H9 (cell line): ENCODE measurements around the gene RBM38. TPM values are rescaled to one million over a fixed set of nuclear protein-coding genes. Genes with fewer than 3 reads are reported as not detected.

Experiments used
- DNase-seq: peaks from one replicate; pipeline ENCODE4 v3.0.0-alpha.2; 2017
- H2AFZ ChIP-seq: one replicate; pipeline ENCODE4 v1.6.1; 2013; ENCODE audit warnings: mild to moderate bottlenecking, low read length, control low read depth, moderate library complexity
- H2AK5ac ChIP-seq: 2 replicates; pipeline ENCODE4 v1.6.1; 2013; ENCODE audit warnings: low read length, control low read depth, mixed read lengths; ENCODE audit not compliant: insufficient read length
- H2BK120ac ChIP-seq: one replicate; pipeline ENCODE4 v1.6.1; 2013; ENCODE audit warnings: low read depth, mild to moderate bottlenecking, low read length, control low read depth, inconsistent platforms; ENCODE audit not compliant: poor library complexity, severe bottlenecking
- H2BK12ac ChIP-seq: 2 replicates; pipeline ENCODE4 v1.6.1; 2013; ENCODE audit warnings: low read length, control low read depth, mixed read lengths, low read depth; ENCODE audit not compliant: insufficient read length
- H2BK15ac ChIP-seq: 2 replicates; pipeline ENCODE4 v1.6.1; 2013; ENCODE audit warnings: low read depth, low read length, control low read depth
- H2BK20ac ChIP-seq: one replicate; pipeline ENCODE4 v1.6.1; 2013; ENCODE audit warnings: low read depth, mild to moderate bottlenecking, low read length, control low read depth, inconsistent platforms; ENCODE audit not compliant: poor library complexity, severe bottlenecking
- H2BK5ac ChIP-seq: 2 replicates; pipeline ENCODE4 v1.6.1; 2013; ENCODE audit warnings: low read length, control low read depth, mixed read lengths; ENCODE audit not compliant: insufficient read length
- H3K14ac ChIP-seq: 2 replicates; pipeline ENCODE4 v1.6.1; 2013; ENCODE audit warnings: low read length, control low read depth; ENCODE audit not compliant: insufficient read depth
- H3K18ac ChIP-seq: 2 replicates; pipeline ENCODE4 v1.6.1; 2013; ENCODE audit warnings: low read depth, mild to moderate bottlenecking, mixed read lengths, low read length, control low read depth; ENCODE audit not compliant: insufficient read length
- H3K23ac ChIP-seq: 2 replicates; pipeline ENCODE4 v1.6.1; 2013; ENCODE audit warnings: low read length, control low read depth, mixed read lengths, low read depth; ENCODE audit not compliant: insufficient read length
- H3K23me2 ChIP-seq: 2 replicates; pipeline ENCODE4 v1.6.1; 2013; ENCODE audit warnings: low read depth, mild to moderate bottlenecking, mixed read lengths, low read length, control low read depth; ENCODE audit not compliant: insufficient read length, poor library complexity, severe bottlenecking
- H3K27ac ChIP-seq: 2 replicates; pipeline ENCODE4 v1.5.1; 2013; ENCODE audit warnings: low read length, control low read depth, mixed read lengths, low read depth; ENCODE audit not compliant: insufficient read length
- H3K27me3 ChIP-seq: 2 replicates; pipeline ENCODE4 v1.6.1; 2013; ENCODE audit warnings: low read length, control low read depth, inconsistent platforms; ENCODE audit not compliant: insufficient read depth
- H3K4ac ChIP-seq: 2 replicates; pipeline ENCODE4 v1.6.1; 2013; ENCODE audit warnings: low read depth, mild to moderate bottlenecking, control low read depth, inconsistent platforms, low read length, moderate library complexity
- H3K4me1 ChIP-seq: 2 replicates; pipeline ENCODE4 v1.6.1; 2013; ENCODE audit warnings: low read length, control low read depth, inconsistent platforms; ENCODE audit not compliant: insufficient read depth
- H3K4me2 ChIP-seq: 2 replicates; pipeline ENCODE4 v1.6.1; 2013; ENCODE audit warnings: low read length, control low read depth, mixed read lengths; ENCODE audit not compliant: insufficient read length, insufficient read depth
- H3K56ac ChIP-seq: 2 replicates; pipeline ENCODE4 v1.6.1; 2013; ENCODE audit warnings: low read depth, mild to moderate bottlenecking, mixed read lengths, low read length, control low read depth; ENCODE audit not compliant: insufficient read length
- H3K79me1 ChIP-seq: 2 replicates; pipeline ENCODE4 v1.6.1; 2013; ENCODE audit warnings: low read depth, mild to moderate bottlenecking, moderate library complexity, low read length, control low read depth, inconsistent platforms; ENCODE audit not compliant: insufficient read depth, poor library complexity, severe bottlenecking
- H3K79me2 ChIP-seq: 2 replicates; pipeline ENCODE4 v1.6.1; 2013; ENCODE audit warnings: low read length, control low read depth, inconsistent platforms; ENCODE audit not compliant: insufficient read depth
- H3K9ac ChIP-seq: 2 replicates; pipeline ENCODE4 v1.6.1; 2013; ENCODE audit warnings: low read length, control low read depth, mixed read lengths; ENCODE audit not compliant: insufficient read length; ENCODE audit errors: extremely low read depth
- H3K9me3 ChIP-seq: one replicate; pipeline ENCODE4 v1.6.1; 2013; ENCODE audit warnings: low read depth, low read length, inconsistent platforms; ENCODE audit not compliant: control insufficient read depth
- H3T11ph ChIP-seq: one replicate; pipeline ENCODE4 v1.6.1; 2013; ENCODE audit warnings: mild to moderate bottlenecking, low read length, control low read depth, inconsistent platforms
- H4K20me1 ChIP-seq: one replicate; pipeline ENCODE4 v1.6.1; 2013; ENCODE audit not compliant: control insufficient read depth, insufficient read length, insufficient read depth
- H4K5ac ChIP-seq: 2 replicates; pipeline ENCODE4 v1.6.1; 2013; ENCODE audit warnings: low read depth, mild to moderate bottlenecking, mixed read lengths, low read length, control low read depth; ENCODE audit not compliant: insufficient read length
- H4K8ac ChIP-seq: replicated peaks from 2 replicates; pipeline ENCODE4 v1.6.1; 2013; ENCODE audit warnings: low read length, control low read depth, mixed read lengths, low read depth; ENCODE audit not compliant: insufficient read length
- H4K91ac ChIP-seq: 2 replicates; pipeline ENCODE4 v1.6.1; 2013; ENCODE audit warnings: low read depth, mild to moderate bottlenecking, moderate library complexity, mixed read lengths, low read length, control low read depth; ENCODE audit not compliant: insufficient read length
- H3K27ac Mint-ChIP-seq, 3 experiments: 2 replicates in 2 of 3; 3 replicates in 1 of 3; pipeline ENCODE4 v1.8.0; 2020 to 2021; ENCODE audit warnings: mixed read lengths in 3 of 3, mild to moderate bottlenecking in 1 of 3, moderate library complexity in 1 of 3
- H3K27me3 Mint-ChIP-seq: 2 replicates; pipeline ENCODE4 v1.8.0; 2021; ENCODE audit warnings: low read depth, mild to moderate bottlenecking, moderate library complexity, mixed read lengths
- H3K36me3 Mint-ChIP-seq, 3 experiments: 2 replicates in 2 of 3; 3 replicates in 1 of 3; pipeline ENCODE4 v1.8.0; 2020 to 2021; ENCODE audit warnings: low read depth in 3 of 3, mixed read lengths in 3 of 3; ENCODE audit not compliant: insufficient read depth in 1 of 3
- H3K4me1 Mint-ChIP-seq, 2 experiments: 2 replicates each; pipeline ENCODE4 v1.8.0; 2020; ENCODE audit warnings: mixed read lengths in 2 of 2
- H3K4me3 Mint-ChIP-seq, 2 experiments: 2 replicates in 1 of 2; 3 replicates in 1 of 2; pipeline ENCODE4 v1.8.0; 2020 to 2021; ENCODE audit warnings: mild to moderate bottlenecking in 2 of 2, mixed read lengths in 2 of 2, moderate library complexity in 1 of 2
- H3K9me3 Mint-ChIP-seq, 2 experiments: 2 replicates in 1 of 2; 3 replicates in 1 of 2; pipeline ENCODE4 v1.8.0; 2020; ENCODE audit warnings: mild to moderate bottlenecking in 2 of 2, mixed read lengths in 2 of 2, moderate library complexity in 1 of 2
- WGBS: extraction: QIAGEN DNeasy Blood & Tissue Kit; methylation state at CpG from one replicate; pipeline ENCODE4 v1.1.7; 2013; ENCODE audit warnings: missing lambda C conversion rate, low lambda C conversion rate, mixed read lengths; ENCODE audit not compliant: insufficient read length; ENCODE audit errors: extremely low coverage; 5-methylcytosine and 5-hydroxymethylcytosine counted together
- total RNA-seq: library from RNA; stranded (reverse); gene quantifications from 2 replicates; pipeline ENCODE4 v1.2.1, GENCODE V29; 2021
- TF ChIP-seq, protein P1 (sequence below): fragments of 200-600 bp; sonication (generic); conservative IDR thresholded peaks from 3 replicates; pipeline ENCODE4 v1.8.0; 2021; ENCODE audit warnings: antibody characterized with exemption, mild to moderate bottlenecking

Gene RBM38
- total RNA-seq, 1 experiment from 2014 or later = 66.8 TPM

DNA sequence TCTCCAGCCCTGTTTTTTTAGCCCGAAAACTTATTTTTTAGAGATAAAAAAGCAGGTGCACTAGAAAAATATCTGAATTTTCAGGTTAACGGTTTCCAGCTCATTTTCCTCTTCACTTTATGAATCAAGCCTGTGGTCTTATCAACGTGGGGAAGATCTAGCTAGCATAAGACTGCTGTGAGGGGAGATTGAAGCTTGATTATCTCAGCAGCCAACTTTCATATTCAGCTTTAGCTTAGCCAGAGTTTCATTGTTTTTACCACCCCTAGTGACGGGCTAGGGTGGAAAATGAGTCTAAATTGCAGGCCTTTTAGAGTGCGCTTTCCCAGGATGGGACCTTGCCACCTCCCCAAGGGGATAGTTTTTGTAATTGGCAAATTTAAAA, 11.9 kb upstream of the RBM38 start:
- no peak overlapping the region for H3K27ac ChIP-seq
- Mint-ChIP-seq H3K27ac (no peak overlapping the region), H3K4me3 (no peak overlapping the region), H3K9me3 (no peaks in the 10 kb centered on the region), H3K36me3 (peaks cover 29 to 57% (median 48%) of the 10 kb centered on the region in 3 experiments), H3K27me3 (no peaks in the 10 kb centered on the region), H3K4me1 (peaks cover 7 to 17% of the 10 kb centered on the region in 2 experiments)
- WGBS = no CpG with 5 or more reads among the region's 5 CpGs
- H3K23me2 ChIP-seq = no peaks in the 10 kb centered on the region
- no peaks in the 10 kb centered on the region for H3K4me1 ChIP-seq
- TF ChIP-seq, protein P1, sequence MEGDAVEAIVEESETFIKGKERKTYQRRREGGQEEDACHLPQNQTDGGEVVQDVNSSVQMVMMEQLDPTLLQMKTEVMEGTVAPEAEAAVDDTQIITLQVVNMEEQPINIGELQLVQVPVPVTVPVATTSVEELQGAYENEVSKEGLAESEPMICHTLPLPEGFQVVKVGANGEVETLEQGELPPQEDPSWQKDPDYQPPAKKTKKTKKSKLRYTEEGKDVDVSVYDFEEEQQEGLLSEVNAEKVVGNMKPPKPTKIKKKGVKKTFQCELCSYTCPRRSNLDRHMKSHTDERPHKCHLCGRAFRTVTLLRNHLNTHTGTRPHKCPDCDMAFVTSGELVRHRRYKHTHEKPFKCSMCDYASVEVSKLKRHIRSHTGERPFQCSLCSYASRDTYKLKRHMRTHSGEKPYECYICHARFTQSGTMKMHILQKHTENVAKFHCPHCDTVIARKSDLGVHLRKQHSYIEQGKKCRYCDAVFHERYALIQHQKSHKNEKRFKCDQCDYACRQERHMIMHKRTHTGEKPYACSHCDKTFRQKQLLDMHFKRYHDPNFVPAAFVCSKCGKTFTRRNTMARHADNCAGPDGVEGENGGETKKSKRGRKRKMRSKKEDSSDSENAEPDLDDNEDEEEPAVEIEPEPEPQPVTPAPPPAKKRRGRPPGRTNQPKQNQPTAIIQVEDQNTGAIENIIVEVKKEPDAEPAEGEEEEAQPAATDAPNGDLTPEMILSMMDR = no peak
- no peaks in the 10 kb centered on the region for H3K79me1 ChIP-seq
- no peaks in the 10 kb centered on the region for H3K9me3 ChIP-seq
- no peak overlapping the region for H4K91ac ChIP-seq
- no peak for DNase-seq
- no peak overlapping the region for H2AFZ ChIP-seq
- H3K23ac ChIP-seq = no peak overlapping the region
- H3K4me2 ChIP-seq = no peak overlapping the region
- H3T11ph ChIP-seq = no peak overlapping the region
- H3K18ac ChIP-seq = no peak overlapping the region
- no peak overlapping the region for H3K56ac ChIP-seq
- no peaks in the 10 kb centered on the region for H3K79me2 ChIP-seq
- H4K8ac ChIP-seq = no peak overlapping the region
- no peak overlapping the region for H2BK120ac ChIP-seq
- no peak overlapping the region for H2BK12ac ChIP-seq
- no peak overlapping the region for H4K5ac ChIP-seq
- H2BK15ac ChIP-seq = no peak overlapping the region
- H2BK5ac ChIP-seq = no peak overlapping the region
- H3K14ac ChIP-seq = no peak overlapping the region
- H2AK5ac ChIP-seq = no peak overlapping the region
- no peak overlapping the region for H2BK20ac ChIP-seq
- no peaks in the 10 kb centered on the region for H4K20me1 ChIP-seq
- H3K27me3 ChIP-seq = no peaks in the 10 kb centered on the region
- no peak overlapping the region for H3K4ac ChIP-seq
- H3K9ac ChIP-seq = no peak overlapping the region
